Activated naive CD8-positive, alpha-beta T cell treated with anti-CD3 and anti-CD28 coated beads for 36 hours (primary cell): ENCODE data around the gene CAPN13. TPM values are rescaled to one million over a fixed set of nuclear protein-coding genes. Genes with fewer than 3 reads are reported as not detected.

ENCODE experiments used
- DNase-seq: peaks from one replicate; pipeline ENCODE4 v3.0.0; 2021
- H3K27ac Mint-ChIP-seq: one replicate; pipeline ENCODE4 v1.8.0; 2022; ENCODE audit warnings: mild to moderate bottlenecking, moderate library complexity, mixed read lengths
- H3K27me3 Mint-ChIP-seq: one replicate; pipeline ENCODE4 v1.8.0; 2022; ENCODE audit warnings: mild to moderate bottlenecking, mixed read lengths
- H3K36me3 Mint-ChIP-seq: one replicate; pipeline ENCODE4 v1.8.0; 2021; ENCODE audit warnings: mild to moderate bottlenecking, mixed read lengths
- H3K4me1 Mint-ChIP-seq: one replicate; pipeline ENCODE4 v1.8.0; 2021; ENCODE audit warnings: mixed read lengths
- H3K4me3 Mint-ChIP-seq: one replicate; pipeline ENCODE4 v1.8.0; 2022; ENCODE audit warnings: mild to moderate bottlenecking, moderate library complexity, mixed read lengths
- H3K9me3 Mint-ChIP-seq: one replicate; pipeline ENCODE4 v1.8.0; 2022; ENCODE audit warnings: mixed read lengths
- total RNA-seq, 2 experiments: library from RNA; stranded (reverse); gene quantifications; one replicate each; pipeline ENCODE4 v1.2.3, GENCODE V29; 2021

Gene CAPN13
- total RNA-seq, 2 experiments from 2014 or later, result not detected

GRCh38 chr2:30681022-30681421, 126.2 kb downstream of the CAPN13 start:
- Mint-ChIP-seq H3K36me3 (no peaks in the 10 kb centered on the region), H3K9me3 (no peaks in the 10 kb centered on the region), H3K27me3 (no peaks in the 10 kb centered on the region), H3K4me1 (no peaks in the 10 kb centered on the region), H3K4me3 (no peak overlapping the region), H3K27ac (no peak overlapping the region)
- DNase-seq, result no peak

DNA sequence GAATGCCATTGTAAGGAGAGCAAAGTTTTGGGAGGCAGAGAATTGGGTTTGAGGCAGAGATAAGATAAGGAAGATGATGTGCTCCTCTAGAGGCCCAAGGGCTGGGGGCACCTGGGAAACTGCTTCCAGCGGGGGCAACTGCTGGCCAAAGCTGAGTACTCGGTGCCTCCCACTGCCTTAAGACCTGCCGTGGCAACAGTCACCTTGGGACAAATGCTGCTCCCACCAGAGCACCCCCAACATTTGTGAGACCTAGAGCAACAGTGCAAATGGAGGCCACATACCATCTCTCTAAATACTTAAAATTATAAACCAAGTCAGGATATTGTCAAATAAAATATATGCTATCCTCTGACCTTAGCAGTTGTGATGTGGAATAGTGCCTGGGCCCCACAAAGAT, 127.1 kb downstream of the CAPN13 start:
- Mint-ChIP-seq H3K4me1 (no peaks in the 10 kb centered on the region), H3K36me3 (no peaks in the 10 kb centered on the region), H3K4me3 (no peak overlapping the region), H3K9me3 (no peaks in the 10 kb centered on the region), H3K27ac (no peak overlapping the region), H3K27me3 (no peaks in the 10 kb centered on the region)
- no peak for DNase-seq

DNA sequence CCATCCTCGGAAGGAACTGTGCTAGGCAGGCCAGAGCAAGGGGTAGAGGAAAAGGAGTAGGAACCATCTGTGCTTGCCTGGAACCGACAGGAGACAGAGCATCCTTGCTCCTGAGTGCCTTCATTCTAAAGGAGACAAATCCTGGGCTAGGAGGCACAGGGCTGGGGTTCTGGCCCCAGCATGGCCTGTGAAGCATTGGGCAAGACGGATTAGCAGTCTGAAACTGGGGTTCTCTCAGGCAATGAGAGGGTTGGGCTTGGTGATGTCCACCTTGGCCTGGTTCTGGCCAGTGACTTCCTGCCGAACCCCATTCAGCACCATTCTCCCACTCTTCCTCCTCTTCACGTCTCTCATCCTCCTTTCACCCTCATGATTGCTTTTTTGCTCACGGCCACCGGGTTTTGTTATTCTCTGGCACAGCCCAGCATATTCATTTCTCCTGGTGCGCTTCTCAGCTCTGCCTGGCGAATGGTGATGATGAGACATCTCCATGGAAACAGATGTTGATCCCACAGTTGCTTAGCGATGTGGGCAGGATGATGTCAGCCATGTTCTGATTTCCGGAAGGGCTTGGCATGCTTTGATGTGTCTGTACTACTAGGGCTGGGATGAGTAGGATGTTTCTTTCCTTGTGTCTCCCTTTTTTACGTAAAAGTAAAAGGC, 127.7 kb downstream of the CAPN13 start:
- no peaks in the 10 kb centered on the region for H3K27me3 Mint-ChIP-seq
- no peaks in the 10 kb centered on the region for H3K4me1 Mint-ChIP-seq
- H3K27ac Mint-ChIP-seq, result no peak overlapping the region
- no peaks in the 10 kb centered on the region for H3K9me3 Mint-ChIP-seq
- no peaks in the 10 kb centered on the region for H3K36me3 Mint-ChIP-seq
- H3K4me3 Mint-ChIP-seq, result no peak overlapping the region
- no peak for DNase-seq

DNA sequence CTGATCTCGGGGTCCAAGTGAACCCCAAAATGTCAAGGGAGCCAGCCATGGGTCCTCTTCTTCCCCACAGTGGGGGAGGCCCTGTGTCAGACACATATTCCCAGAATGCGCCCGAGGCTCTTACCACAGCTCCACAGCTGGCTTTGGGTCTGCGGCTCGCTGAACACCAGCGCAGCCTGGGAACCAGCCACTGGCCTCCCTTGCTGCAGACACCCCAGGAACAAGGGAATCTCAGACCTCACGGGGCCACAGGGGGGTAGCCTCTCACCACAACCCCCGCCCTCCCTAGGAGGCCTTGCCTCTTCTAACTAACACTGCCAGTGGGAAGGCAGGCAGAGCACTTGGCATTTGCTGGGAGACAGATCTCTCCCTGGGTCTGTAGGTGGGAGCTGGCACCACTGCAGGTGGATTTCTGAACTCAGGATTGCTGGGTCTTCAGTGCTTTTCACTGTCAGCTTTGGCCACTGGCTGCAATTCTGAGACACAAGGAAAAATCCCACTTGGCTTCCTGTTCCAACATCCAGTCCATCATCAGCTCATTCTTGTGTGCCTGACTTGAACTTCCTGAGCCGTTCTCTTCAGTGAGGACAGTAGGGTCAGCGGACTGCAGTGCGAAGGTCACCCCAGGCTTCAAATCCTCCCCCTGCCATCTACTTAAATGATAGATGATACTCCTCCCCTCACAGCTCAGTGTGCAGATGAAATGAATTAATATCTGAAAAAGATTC, 128.7 kb downstream of the CAPN13 start:
- Mint-ChIP-seq H3K4me1 (no peaks in the 10 kb centered on the region), H3K36me3 (no peaks in the 10 kb centered on the region), H3K9me3 (no peaks in the 10 kb centered on the region), H3K27me3 (peaks cover 4% of the 10 kb centered on the region), H3K27ac (no peak overlapping the region), H3K4me3 (no peak overlapping the region)
- no peak for DNase-seq

- Mint-ChIP-seq H3K4me3 (no peak overlapping the region), H3K36me3 (no peaks in the 10 kb centered on the region), H3K9me3 (no peaks in the 10 kb centered on the region), H3K4me1 (no peaks in the 10 kb centered on the region), H3K27ac (no peak overlapping the region), H3K27me3 (peaks cover 6% of the 10 kb centered on the region)
- DNase-seq, result no peak
Measured at GRCh38 chr2:30677861-30678385, 129.3 kb downstream of the CAPN13 start.

DNA sequence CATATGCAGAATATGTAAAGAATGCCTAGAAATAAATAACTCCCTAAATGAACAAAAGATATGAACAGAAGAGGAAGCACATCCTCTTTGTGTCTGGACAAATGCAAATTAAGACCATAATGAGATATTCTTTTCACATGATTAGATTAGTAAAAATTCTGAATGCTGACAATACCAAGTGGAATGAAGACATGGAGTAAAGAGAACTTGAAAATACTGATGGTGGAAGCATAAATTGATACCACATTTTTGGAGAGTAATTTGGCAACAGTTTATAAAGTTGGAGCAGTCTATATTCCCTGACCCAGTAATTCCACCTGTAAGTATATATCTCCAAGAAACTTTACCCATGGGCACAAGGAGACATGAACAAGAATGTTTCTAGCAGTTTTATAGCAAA, 130.0 kb downstream of the CAPN13 start:
- Mint-ChIP-seq H3K9me3 (no peaks in the 10 kb centered on the region), H3K27ac (no peak overlapping the region)
- DNase-seq, result no peak

GRCh38 chr2:30675758-30676157, 131.5 kb downstream of the CAPN13 start:
- no peaks in the 10 kb centered on the region for H3K4me1 Mint-ChIP-seq
- H3K36me3 Mint-ChIP-seq, result no peaks in the 10 kb centered on the region
- no peak for DNase-seq
- H3K9me3 Mint-ChIP-seq, result peaks cover 1% of the 10 kb centered on the region
- H3K27me3 Mint-ChIP-seq, result peaks cover 6% of the 10 kb centered on the region
- H3K27ac Mint-ChIP-seq, result no peak overlapping the region
- no peak overlapping the region for H3K4me3 Mint-ChIP-seq

More for the DNA sequence above, 130.0 kb downstream of the CAPN13 start:
- H3K4me3 Mint-ChIP-seq, result no peak overlapping the region
- H3K27me3 Mint-ChIP-seq, result peaks cover 6% of the 10 kb centered on the region
- H3K4me1 Mint-ChIP-seq, result no peaks in the 10 kb centered on the region
- H3K36me3 Mint-ChIP-seq, result no peaks in the 10 kb centered on the region

- Mint-ChIP-seq H3K4me3 (no peak overlapping the region), H3K4me1 (no peaks in the 10 kb centered on the region), H3K36me3 (peaks cover 10% of the 10 kb centered on the region), H3K27ac (no peak overlapping the region), H3K9me3 (peaks cover 18% of the 10 kb centered on the region), H3K27me3 (peaks cover 6% of the 10 kb centered on the region)
- DNase-seq, result no peak
Measured at GRCh38 chr2:30673127-30673526, 134.1 kb downstream of the CAPN13 start.
